CD4-positive, alpha-beta T cell treated with Interleukin-2 at 100 ng/mL for 4 hours (primary cell): Measurements from ENCODE around the gene RAB39B.
"Not testable (repeated sequence)": the region's sequence is repeated elsewhere in the genome, so short reads cannot be mapped to it uniquely, and the experiment has no call there.

Source experiments
- DNase-seq: peaks from one replicate; pipeline ENCODE4 v3.0.0-alpha.2; 2020; ENCODE audit warnings: low spot score

RAB39B gene

GRCh38 chrX:155263854-155264628, at the start of gene RAB39B:
Gene RAB39B (minus strand): TSS chrX:155264491. CDS start chrX:155264288, 203 bp downstream.
- DNase-seq: peak; percentile 70

GRCh38 chrX:155313766-155314165, 49.5 kb upstream of the RAB39B start:
- DNase-seq: no peak

GRCh38 chrX:155293771-155294170, 29.5 kb upstream of the RAB39B start:
- DNase-seq: no peak

- DNase-seq: no peak
Observed at GRCh38 chrX:155279873-155280272, 15.6 kb upstream of the RAB39B start.

- DNase-seq: no peak
Observed at GRCh38 chrX:155270969-155271368, 6.7 kb upstream of the RAB39B start.

- not testable (repeated sequence) for DNase-seq
Observed at GRCh38 chrX:155267995-155268394, 3.7 kb upstream of the RAB39B start.

GRCh38 chrX:155266439-155266838, 2.1 kb upstream of the RAB39B start:
- no peak for DNase-seq

- DNase-seq: peak; percentile 18
Observed at GRCh38 chrX:155262970-155263754, 1.1 kb downstream of the RAB39B start.

GRCh38 chrX:155259752-155260151, 4.5 kb downstream of the RAB39B start:
- no peak for DNase-seq

- DNase-seq: no peak
Observed at GRCh38 chrX:155251391-155251790, 12.9 kb downstream of the RAB39B start.

- no peak for DNase-seq
Observed at GRCh38 chrX:155247497-155247896, 16.8 kb downstream of the RAB39B start.

GRCh38 chrX:155246748-155247147, 17.5 kb downstream of the RAB39B start:
- no peak for DNase-seq

GRCh38 chrX:155242300-155242699, 22.0 kb downstream of the RAB39B start:
- no peak for DNase-seq

GRCh38 chrX:155237719-155238118, 26.6 kb downstream of the RAB39B start:
- DNase-seq: no peak

GRCh38 chrX:155235891-155236290, 28.4 kb downstream of the RAB39B start:
- no peak for DNase-seq

GRCh38 chrX:155231163-155231562, 33.1 kb downstream of the RAB39B start:
- DNase-seq: no peak

GRCh38 chrX:155225774-155226173, 38.5 kb downstream of the RAB39B start:
- DNase-seq: no peak

GRCh38 chrX:155223746-155224145, 40.5 kb downstream of the RAB39B start:
- DNase-seq: not testable (repeated sequence)

- DNase-seq: no peak
Observed at GRCh38 chrX:155221351-155221750, 42.9 kb downstream of the RAB39B start.

GRCh38 chrX:155218777-155219176, 45.5 kb downstream of the RAB39B start:
- no peak for DNase-seq

- no peak for DNase-seq
Observed at GRCh38 chrX:155216940-155217440, 47.3 kb downstream of the RAB39B start.

- peak; percentile 90 for DNase-seq
Observed at GRCh38 chrX:155216179-155216939, 47.9 kb downstream of the RAB39B start, which contains the start of gene VBP1. Gene VBP1 (plus strand): TSS chrX:155216460. CDS start chrX:155216483, 23 bp downstream.
